ENCODE results near the gene TRIM37. TPM values are rescaled to one million over a fixed set of nuclear protein-coding genes. Genes with fewer than 3 reads are reported as not detected.

TRIM37 gene
- polyA plus RNA-seq, 3 donors = 4.0 to 15.5 (median 10.2) TPM

DNA sequence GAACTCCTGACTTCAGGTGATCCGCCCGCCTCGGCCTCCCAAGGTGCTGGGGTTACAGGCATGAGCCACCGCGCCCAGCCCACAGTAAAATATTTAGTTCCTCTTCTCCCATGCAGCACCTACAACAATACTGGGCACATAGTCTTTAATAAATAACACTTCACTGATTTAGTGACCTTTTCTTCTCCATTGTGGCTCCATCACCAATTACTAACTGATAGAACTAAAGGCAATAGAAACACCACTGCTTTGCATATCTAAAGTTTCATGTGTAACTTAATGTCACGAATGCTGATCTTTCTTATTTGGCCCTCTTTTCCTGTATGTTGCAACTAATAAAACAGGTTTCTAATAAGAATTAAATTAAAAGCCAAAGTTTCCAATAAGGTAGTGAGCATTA lies 38.9 kb downstream of the TRIM37 start:
- no peak overlapping the region for H3K27ac ChIP-seq (ENCODE audit: low read depth, low read length)
- 94 to 98% (median 95%) methylated on average over 6 of the region's 6 CpGs for WGBS, 3 donors

DNA sequence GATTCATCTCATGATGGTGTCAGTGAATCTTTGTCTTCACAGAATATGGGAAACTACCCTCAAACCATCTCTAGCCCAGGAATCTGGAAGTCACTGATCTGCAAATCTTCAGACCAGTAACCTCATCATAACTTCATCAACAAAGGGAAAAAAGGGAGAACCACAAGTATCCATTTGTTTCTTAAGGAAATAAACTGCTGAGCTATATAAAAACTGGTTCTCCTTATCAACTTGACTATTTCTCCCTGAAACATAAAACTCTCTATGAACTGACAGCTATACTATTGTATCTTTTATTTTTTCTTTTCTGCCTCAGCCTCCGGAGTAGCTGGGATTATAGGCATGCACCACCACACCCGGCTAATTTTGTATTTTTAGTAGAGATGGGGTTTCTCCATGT lies 39.3 kb downstream of the TRIM37 start:
- no peak overlapping the region for H3K27ac ChIP-seq (ENCODE audit: low read depth, low read length)
- WGBS, 3 donors = 86 to 98% (median 92%) methylated on average over 2 of the region's 2 CpGs

DNA sequence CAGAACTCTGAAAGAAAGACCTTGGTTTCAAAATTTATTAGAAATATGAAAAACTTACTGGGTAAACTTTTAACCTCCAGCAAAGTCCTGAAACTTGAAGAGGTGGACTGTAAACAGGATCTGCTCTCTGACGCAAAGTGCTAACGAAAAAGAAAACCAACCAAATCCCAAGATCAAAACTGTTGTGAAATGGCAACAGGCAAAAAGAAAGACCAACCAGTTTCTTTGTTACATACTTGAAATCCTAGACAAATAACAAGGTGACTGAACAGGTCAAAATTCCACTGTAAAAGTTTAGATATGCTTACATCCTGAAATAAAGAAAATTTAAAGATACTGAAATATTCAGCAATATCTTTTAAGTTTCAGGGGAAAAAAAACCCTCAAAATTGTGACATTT lies 44.2 kb downstream of the TRIM37 start:
- H3K27ac ChIP-seq (ENCODE audit: low read depth, low read length) = no peak overlapping the region
- WGBS, 3 donors = 83 to 100% (median 90%) methylated on average over 2 of the region's 2 CpGs

DNA sequence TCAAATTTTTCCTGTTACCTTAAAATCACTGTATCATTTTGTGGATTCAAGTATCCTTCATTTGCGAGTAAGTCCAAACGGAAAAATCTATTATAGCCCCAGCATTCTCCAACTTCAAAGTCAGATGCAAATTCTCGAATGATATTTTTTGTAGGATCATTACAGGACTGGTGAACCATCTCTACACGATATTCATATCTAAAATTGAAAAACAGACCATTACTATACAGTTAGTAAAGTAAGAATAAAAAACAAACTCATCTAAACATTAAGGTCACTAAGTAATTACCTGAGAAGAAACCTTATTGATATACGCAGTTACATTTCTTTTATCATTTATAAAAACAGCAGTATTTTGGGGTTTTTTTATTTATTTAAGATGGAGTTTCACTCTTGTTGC lies 49.8 kb downstream of the TRIM37 start:
- H3K27ac ChIP-seq (ENCODE audit: low read depth, low read length) = no peak overlapping the region
- 97 to 99% (median 97%) methylated on average over 5 of the region's 5 CpGs for WGBS, 3 donors

DNA sequence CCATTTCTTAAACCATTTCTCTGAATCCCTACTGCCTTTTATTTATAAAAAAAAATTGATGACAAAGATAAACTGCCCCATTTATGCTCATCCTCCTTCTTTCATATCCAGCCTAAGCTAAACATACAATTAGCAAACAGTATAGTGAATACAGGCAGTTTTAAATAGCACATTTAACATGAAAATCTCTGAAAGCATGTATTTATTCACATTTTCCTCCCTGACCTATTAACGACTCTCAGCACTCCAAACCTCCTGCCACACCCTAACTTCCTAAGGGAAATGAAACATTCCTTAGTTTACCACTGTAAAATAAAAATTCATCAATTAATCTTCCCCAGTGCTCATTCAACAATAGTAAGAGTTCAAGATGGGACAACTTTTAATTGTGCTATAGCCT lies 56.9 kb downstream of the TRIM37 start:
- no peak overlapping the region for H3K27ac ChIP-seq (ENCODE audit: low read depth, low read length)
- 41 to 74% (median 61%) methylated on average over 1 of the region's 1 CpG for WGBS, 3 donors

DNA sequence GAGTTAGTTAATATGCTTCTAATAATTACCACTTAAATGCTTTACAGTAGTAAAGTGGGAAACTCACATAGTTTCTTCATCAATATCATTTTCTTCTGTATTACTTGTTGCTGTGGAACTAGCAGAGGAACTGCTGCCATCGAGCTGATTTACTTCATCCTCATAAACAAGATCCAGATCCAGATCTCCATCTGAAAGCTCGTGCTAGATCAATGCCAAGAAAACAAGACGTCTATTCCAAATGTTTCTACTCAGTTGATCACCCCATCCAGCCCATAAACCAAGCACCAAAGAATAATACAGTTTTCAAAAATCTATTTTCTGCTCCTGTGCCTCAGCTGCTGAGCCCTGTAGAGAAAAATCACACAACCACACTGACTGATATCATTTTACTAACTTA lies 59.1 kb downstream of the TRIM37 start:
- 58 to 68% (median 61%) methylated on average over 3 of the region's 3 CpGs for WGBS, 3 donors

DNA sequence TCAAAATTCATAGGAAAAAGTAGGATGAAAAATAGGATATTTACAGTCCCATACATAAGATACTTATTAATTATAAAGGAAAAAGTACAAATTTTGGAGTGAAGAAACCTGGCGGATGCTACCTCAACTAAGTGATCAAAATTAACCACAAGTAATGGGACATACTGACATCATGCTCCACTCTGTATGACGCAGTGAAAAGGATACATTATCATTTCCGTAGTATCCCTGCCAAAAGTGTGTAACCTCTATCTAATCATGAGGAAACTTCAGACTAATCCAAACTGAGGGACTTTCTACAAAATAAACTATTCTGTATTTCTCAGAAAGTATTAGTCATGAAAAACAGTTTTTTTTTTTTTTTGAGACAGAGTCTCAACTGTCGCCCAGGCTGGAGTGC lies 60.5 kb downstream of the TRIM37 start:
- 88 to 94% (median 94%) methylated on average over 4 of the region's 4 CpGs for WGBS, 3 donors

More for the DNA sequence above, 59.1 kb downstream of the TRIM37 start:
- H3K27ac ChIP-seq (ENCODE audit: low read depth, low read length) = no peak overlapping the region

DNA sequence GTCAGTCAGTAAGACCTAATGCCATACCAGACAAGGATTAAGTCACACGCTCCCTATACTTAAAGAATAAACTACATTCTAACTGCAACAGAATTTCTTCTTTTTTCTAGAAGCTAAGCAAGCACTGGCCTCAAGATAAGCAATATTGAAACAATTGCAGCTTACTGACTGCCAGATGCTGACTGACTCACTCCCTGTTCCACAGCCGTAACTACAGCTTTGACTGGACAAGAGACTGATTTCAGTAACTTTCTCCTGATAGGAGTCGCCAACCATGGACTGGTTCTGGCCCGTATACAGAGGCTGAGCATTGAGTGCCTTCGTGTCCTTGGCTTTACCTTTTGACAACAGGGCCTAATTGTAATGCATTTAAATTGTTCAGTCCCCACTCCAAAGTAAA lies 67.9 kb downstream of the TRIM37 start:
- no peak overlapping the region for H3K27ac ChIP-seq (ENCODE audit: low read depth, low read length)
- 52 to 89% (median 86%) methylated on average over 5 of the region's 5 CpGs for WGBS, 3 donors

More for the DNA sequence above, 60.5 kb downstream of the TRIM37 start:
- H3K27ac ChIP-seq (ENCODE audit: low read depth, low read length) = no peak overlapping the region

DNA sequence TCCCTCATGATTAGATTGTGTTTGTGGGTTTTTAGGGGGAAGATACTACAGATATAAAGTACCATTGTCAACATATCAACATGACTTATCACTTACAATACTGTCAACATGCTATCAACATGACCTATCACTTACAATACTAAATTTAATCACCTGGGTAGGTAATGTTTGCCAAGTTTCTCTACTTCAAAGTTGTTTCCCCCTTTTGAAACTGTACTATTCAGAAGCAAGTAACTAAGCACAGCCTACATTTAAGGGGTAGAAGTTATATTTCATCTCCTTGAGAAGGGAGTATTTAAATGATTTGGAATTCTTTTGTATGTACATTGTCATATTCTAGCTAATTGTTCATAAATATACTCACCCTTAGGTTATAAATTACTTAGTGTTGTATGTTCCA lies 68.7 kb downstream of the TRIM37 start:
- H3K27ac ChIP-seq (ENCODE audit: low read depth, low read length) = no peak overlapping the region

DNA sequence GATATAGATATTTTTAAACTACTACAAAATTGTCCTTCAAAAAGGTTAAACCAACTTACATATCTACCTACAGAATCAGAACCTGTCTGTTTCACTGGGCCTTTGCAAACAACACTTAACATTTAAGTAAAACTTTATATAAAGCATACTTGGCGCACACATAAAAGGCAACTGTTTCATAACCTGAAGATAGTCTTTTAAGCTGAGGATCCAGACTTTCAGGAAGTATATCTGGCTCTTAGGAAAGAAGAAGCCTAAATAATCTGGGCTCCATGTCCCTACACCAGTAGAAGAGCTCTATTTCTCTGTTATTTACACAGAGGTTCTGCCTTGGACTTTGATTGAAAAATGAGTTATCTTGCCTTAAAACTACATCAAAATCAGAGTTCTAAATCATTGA lies 75.9 kb downstream of the TRIM37 start:
- H3K27ac ChIP-seq (ENCODE audit: low read depth, low read length) = no peak overlapping the region
- WGBS, 3 donors = 94 to 98% (median 95%) methylated on average over 1 of the region's 1 CpG

DNA sequence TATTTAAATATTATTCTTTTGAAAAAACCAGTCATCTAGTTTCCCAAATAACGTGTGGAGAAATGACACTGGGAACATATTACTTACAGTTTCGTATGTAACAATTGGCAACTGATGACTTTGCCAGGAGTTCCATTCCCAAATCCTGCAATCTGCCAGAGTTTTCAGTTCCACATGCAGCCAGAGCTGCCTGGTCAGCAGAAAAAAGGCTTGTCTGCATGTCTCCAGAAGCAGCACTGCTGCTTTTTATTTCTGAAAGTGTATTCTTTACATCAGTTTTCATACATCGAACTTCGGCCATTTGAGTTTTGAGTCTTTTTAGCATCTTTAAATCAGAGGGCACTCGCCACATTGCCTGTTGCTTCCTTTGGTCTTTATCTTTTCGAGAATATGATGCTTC lies 78.4 kb downstream of the TRIM37 start:
- no peak overlapping the region for H3K27ac ChIP-seq (ENCODE audit: low read depth, low read length)
- 83 to 92% (median 84%) methylated on average over 6 of the region's 6 CpGs for WGBS, 3 donors

DNA sequence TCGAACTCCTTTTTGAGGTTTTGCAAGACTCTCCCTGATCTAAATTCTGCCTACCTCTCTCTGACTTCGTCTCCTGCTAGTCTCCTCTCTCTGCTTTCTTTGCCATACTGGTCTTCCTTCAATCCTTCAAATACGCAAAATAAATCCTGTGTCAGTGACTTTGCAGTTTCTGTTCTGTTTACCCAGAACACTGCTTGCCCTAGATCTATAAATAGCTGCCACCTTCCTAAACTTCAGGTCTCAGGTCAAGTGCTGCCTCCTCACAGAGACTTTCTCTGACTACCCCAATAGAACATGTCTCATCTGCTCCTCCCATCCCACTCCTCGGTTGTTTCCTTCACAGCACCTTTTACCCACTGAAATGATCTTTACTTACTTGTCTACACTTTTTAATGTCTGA lies 78.9 kb downstream of the TRIM37 start:
- H3K27ac ChIP-seq (ENCODE audit: low read depth, low read length) = no peak overlapping the region
- 61 to 66% (median 64%) methylated on average over 4 of the region's 4 CpGs for WGBS, 3 donors

DNA sequence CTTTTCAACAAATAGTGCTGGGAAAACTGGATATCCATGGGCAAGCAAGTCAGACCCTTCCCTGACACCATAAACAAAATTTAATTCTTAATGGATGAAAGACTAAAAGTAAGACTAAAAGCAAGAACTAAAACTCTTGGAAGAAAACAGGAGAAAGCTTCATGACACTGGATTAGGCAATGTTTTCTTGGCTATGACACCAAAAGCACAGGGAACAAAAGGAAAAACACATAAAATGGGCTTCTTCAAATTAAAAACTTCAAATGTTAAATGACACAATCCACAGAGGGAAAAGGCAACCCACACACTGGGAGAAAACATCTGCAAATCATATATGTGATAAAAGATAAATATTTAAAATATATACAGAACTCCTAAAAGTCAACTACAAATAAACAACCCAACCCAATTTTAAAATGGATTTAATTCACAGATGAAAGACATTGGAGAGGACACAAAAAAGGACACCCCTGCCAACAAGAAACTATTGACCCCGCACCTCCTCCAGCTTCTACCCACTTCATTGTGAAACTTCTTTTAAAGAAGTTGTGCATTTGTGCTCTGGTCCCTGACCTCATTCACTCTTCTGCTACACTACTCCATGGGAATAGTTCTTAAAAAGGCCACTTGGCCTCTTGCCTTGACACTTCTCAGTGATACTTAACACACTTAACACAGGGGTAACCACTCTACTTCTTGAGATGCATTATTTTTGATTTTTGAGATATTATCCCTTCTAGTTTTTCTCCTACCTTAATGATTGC lies 80.3 kb downstream of the TRIM37 start:
- 67 to 86% (median 80%) methylated on average over 1 of the region's 1 CpG for WGBS, 3 donors
- no peak overlapping the region for H3K27ac ChIP-seq (ENCODE audit: low read depth, low read length)

DNA sequence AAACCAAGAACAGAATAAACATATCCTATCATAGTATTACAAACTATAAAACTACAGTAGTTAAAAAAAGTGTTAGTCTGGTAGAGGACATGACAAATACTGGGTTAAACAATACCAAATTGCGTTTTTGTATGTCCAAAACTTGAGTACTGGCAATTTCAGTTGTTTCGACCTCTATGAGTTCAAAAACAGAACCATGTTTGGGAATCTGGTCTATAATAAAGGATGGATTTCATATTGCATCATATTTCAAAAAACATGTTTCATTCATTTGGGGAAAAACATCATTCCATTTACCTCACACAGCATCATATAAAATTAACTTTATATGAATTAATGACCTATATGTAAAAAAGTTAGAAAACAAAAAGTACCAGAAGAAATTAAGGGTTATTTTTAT lies 81.8 kb downstream of the TRIM37 start:
- no peak overlapping the region for H3K27ac ChIP-seq (ENCODE audit: low read depth, low read length)
- 91 to 92% (median 91%) methylated on average over 2 of the region's 2 CpGs for WGBS, 3 donors

DNA sequence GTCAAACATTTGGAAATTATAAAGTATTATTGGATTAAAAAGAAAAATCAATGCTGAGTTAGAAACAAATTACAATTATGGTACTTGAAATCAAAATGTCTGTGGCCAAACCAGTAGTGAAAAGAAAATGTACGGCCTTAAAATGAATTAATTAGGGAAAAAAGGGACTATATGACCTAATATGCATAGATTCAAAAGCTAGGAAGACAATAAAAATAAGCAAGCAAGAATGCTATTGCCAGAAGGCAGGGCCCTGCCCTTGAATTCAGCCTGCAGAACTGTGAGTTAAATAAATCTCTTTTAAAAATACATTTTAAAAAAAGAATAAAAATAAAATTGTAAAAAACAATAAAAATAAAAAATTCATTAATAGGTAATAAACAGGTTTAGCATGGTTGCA lies 88.7 kb downstream of the TRIM37 start:
- H3K27ac ChIP-seq (ENCODE audit: low read depth, low read length) = no peak overlapping the region
- 61 to 94% (median 93%) methylated on average over 1 of the region's 1 CpG for WGBS, 3 donors

DNA sequence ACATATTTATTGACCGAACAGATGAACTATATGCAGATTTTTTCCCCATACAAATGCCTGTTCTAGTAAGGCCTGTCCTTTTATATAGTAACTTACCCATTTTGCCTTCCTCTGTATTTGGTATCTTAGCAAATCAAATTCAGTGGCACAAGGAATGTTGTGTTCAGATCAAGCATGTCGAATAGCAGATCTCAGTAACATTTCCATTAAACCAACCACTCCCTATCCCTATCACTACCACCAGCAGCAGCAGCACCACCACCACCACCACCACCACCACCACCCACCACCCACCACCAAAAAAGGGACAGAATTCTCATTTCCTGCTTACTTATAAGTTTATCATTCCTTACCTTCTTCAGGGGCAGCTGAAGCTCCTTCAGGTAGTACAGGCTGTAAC lies 94.7 kb downstream of the TRIM37 start:
- 83 to 95% (median 93%) methylated on average over 2 of the region's 2 CpGs for WGBS, 3 donors
- H3K27ac ChIP-seq (ENCODE audit: low read depth, low read length) = no peak overlapping the region

DNA sequence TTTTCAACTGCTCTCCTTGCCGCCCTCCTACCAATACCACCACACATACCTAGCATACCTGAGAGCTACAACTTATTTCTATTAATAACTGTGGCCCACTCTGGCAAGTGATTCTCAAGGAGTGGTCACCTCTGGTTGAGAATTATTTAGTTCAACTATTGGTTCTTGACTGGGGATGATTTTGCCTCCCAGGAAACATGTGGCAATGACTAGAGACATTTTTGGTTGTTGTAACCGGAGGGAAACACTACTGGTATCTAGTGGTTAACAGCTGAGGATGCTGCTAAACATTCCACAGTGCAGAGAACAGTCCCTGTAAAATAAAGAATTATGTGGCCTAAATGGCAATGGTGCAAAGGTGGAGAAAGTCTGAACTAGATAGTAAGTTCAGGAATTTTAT lies 96.7 kb downstream of the TRIM37 start:
- no peak overlapping the region for H3K27ac ChIP-seq (ENCODE audit: low read depth, low read length)
- 86 to 92% (median 86%) methylated on average over 2 of the region's 2 CpGs for WGBS, 3 donors

DNA sequence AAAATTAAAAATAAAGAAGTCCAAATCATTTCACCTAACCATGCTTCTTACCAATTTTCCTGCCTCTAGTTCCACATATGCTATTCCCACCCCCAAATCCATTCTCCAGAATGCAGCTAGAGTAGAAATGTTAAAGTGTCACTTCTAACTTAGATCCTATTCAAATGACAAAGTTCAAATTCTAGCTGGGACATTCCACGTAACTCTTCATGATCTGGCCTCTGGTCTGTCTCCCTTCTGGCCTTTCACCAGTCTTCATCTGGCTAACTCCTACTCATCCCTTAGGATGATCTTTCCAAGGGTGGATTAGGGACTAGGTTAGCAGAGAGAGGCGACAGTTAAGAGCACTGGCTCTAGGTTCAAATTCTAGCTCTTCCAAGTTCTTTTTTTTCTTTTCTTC lies 97.9 kb downstream of the TRIM37 start:
- no peak overlapping the region for H3K27ac ChIP-seq (ENCODE audit: low read depth, low read length)
- WGBS, 3 donors = 87 to 94% (median 90%) methylated on average over 2 of the region's 2 CpGs

DNA sequence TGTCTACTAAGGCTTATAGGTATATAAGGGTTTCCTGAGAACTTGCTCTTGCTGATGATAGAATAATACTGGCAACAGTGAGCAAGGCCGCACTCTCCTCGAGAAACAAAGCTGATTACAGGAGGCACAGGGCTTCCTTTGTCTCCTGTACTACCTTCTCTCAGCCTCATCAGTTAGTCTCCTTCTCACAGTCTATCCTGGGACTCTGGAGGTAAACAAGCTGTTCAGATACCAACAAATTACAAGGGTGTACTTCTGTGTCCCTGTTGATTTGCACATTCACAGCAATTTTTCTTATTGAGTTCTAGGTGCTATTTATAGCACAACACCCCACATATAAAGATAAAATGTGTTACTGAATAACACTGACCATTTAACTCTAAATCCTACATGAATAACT lies 98.7 kb downstream of the TRIM37 start:
- WGBS, 3 donors = 25 to 93% (median 87%) methylated on average over 2 of the region's 2 CpGs

DNA sequence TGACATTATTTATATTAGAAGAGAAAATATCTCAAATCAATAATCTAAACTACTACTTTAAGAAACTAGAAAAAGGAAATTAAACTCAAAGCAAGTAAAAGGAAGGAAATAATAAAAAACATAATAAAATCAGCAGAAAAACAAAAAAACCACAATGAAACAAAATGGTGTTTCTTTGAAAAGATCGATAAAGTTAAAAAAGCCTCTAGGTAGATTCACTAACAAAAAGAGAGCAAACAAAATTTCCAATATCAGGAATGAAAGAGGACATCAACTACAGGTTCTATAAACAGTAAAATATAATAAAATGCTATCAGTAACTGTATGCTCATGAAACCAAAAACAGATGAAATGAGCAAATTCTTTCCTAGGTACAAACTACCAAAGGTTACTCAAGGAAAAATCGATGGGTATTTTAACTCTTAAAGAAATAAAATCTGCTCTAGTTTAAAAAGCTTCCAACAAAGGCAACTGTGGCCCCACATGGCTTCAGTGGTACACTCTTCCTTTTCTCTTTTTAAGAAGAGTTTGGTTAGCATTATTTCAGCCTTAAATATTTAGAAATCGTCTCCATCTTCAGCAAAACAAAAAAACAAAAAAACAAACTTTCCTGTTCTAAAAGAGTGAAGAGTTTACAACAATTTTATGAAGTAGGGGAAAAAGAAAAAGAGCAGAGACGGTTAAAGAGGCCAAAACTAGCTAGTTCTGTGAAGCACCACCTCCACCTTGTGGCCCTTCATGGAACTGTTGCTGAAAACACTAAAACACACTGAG lies 102.2 kb downstream of the TRIM37 start:
- 14 to 16% (median 15%) methylated on average over 4 of the region's 4 CpGs for WGBS, 3 donors
- no peak overlapping the region for H3K27ac ChIP-seq (ENCODE audit: low read depth, low read length)

More for the DNA sequence above, 98.7 kb downstream of the TRIM37 start:
- no peak overlapping the region for H3K27ac ChIP-seq (ENCODE audit: low read depth, low read length)
